ENCODE data around the gene MBD3.

MBD3 gene

DNA sequence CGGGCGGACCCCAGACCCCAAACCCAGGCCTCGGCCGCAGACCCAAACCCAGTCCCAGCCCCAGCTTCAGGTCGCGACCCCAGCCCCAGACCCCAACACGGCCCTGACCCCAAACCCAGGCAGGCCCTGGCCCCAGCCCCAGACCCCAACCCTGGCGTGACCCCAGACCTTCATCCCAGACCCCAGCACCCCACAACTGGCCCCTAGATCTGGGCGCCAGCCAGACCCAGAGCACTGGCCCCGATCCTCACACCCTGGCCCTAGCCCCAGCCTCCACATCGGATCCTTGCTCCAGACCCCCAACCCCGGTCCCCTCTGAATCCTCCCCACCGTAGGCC is 7.5 kb downstream of the MBD3 start:
- H3K4me1 ChIP-seq (ENCODE audit: control insufficient read depth in 1 of 2, insufficient read depth in 2 of 2, low read length in 2 of 2): peaks cover 5 to 6% of the 10 kb centered on the region in 2 donors
- no peak overlapping the region for H3K4me3 ChIP-seq (ENCODE audit: low read depth in 1 of 2, low read length in 2 of 2)
- peaks cover 13 to 35% of the 10 kb centered on the region in 2 donors for H3K36me3 ChIP-seq (ENCODE audit: control insufficient read depth in 1 of 2, insufficient read depth in 2 of 2, low read length in 2 of 2)
- no peaks in the 10 kb centered on the region for H3K9me3 ChIP-seq (ENCODE audit: control insufficient read depth in 1 of 2, low read length in 2 of 2)
- H3K27ac ChIP-seq (ENCODE audit: low read depth, low read length): no peak overlapping the region
- H3K9ac ChIP-seq (ENCODE audit: low read depth in 1 of 2, low read length in 2 of 2): no peak overlapping the region
- H3K27me3 ChIP-seq (ENCODE audit: control insufficient read depth in 1 of 2, insufficient read depth in 2 of 2, low read length in 2 of 2): no peaks in the 10 kb centered on the region

DNA sequence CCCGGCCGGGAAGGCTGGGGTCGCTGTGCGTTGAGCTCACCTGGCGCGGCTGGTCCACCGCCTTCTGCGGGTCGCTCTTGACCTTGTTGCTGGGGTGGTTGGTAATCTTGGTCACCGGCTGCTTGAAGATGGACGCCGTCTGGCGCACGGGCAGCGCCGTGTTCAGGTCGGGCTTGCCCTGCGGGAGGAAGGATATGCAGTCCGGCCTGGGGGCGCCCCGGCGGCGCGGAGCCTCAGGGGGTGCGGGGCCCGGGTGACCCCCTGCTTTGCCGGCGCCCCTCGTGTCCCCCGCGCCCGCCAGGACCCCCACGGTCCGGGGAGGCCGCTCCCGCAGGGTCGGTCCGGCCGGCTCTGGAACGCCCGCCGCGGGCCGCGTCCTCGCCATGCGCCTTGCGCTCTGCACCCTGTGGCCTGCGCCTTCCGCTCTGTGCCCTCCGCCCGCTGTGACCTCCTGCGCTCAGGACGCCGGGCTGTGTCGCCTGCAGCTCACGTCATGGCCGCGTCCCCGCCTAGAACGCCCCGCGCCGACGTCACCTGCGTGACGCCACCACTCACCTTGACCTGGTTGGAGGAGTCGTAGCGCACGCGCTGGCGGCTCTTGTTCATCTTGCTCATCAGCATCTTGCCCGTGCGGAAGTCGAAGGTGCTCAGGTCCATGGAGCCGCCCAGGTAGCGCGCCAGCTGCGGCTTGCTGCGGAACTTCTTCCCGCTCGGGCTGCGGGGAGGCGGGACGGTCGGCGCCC is 8.0 kb downstream of the MBD3 start:
- Histone ChIP-seq H3K36me3 (ENCODE audit: control insufficient read depth in 1 of 2, insufficient read depth in 2 of 2, low read length in 2 of 2) (peaks cover 16 to 38% of the 10 kb centered on the region in 2 donors), H3K9me3 (ENCODE audit: control insufficient read depth in 1 of 2, low read length in 2 of 2) (no peaks in the 10 kb centered on the region), H3K4me3 (ENCODE audit: low read depth in 1 of 2, low read length in 2 of 2) (no peak overlapping the region), H3K9ac (ENCODE audit: low read depth in 1 of 2, low read length in 2 of 2) (no peak overlapping the region), H3K27me3 (ENCODE audit: control insufficient read depth in 1 of 2, insufficient read depth in 2 of 2, low read length in 2 of 2) (no peaks in the 10 kb centered on the region), H3K4me1 (ENCODE audit: control insufficient read depth in 1 of 2, insufficient read depth in 2 of 2, low read length in 2 of 2) (peaks cover 5 to 6% of the 10 kb centered on the region in 2 donors), H3K27ac (ENCODE audit: low read depth, low read length) (no peak overlapping the region)

DNA sequence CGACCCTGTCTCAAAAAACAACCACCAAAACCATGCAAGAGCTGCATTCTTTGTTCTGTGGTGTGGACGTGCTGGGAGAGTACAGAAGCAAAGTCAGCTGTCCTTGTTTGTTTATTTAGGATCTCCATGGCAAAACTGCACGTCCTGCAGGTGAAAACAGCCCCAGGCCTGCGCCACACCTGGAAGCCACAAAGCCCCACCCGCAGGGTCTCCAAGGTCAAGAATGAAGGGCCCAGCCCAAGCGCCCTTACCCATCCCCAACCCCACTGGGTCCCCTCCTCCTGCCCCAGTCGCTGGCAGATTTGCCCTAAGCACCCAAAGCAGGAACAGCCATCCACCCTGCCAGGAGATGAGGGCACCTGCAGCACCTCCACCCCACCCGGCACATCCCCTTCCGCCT is 10.5 kb downstream of the MBD3 start:
- H3K27ac ChIP-seq (ENCODE audit: low read depth, low read length): no peak overlapping the region
- H3K4me1 ChIP-seq (ENCODE audit: control insufficient read depth in 1 of 2, insufficient read depth in 2 of 2, low read length in 2 of 2): peaks cover 0 to 6% of the 10 kb centered on the region in 2 donors
- H3K36me3 ChIP-seq (ENCODE audit: control insufficient read depth in 1 of 2, insufficient read depth in 2 of 2, low read length in 2 of 2): peaks cover 16 to 52% of the 10 kb centered on the region in 2 donors

DNA sequence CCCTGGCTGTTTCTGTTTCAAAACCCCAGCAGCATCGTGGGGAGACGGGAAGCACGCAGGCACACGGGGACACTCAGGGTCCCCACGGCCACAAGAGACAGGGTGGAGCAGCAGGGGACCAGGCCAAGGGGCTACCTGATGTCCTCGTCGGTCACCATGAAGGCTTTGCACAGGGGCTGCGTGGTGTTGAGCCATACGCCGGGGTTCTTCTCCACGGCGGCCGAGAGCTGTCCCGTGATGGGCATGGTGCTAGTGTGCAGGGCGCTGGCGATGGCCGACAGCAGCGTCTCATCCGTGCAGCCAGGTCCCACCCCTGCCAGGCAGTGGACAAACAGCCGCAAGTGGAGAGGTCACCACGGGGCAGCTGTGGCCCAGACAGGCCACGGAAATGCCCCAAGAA is 11.7 kb downstream of the MBD3 start:
- Histone ChIP-seq H3K4me3 (ENCODE audit: low read depth in 1 of 2, low read length in 2 of 2) (no peak overlapping the region), H3K4me1 (ENCODE audit: control insufficient read depth in 1 of 2, insufficient read depth in 2 of 2, low read length in 2 of 2) (peaks cover 0 to 6% of the 10 kb centered on the region in 2 donors), H3K27me3 (ENCODE audit: control insufficient read depth in 1 of 2, insufficient read depth in 2 of 2, low read length in 2 of 2) (no peaks in the 10 kb centered on the region), H3K9me3 (ENCODE audit: control insufficient read depth in 1 of 2, low read length in 2 of 2) (no peaks in the 10 kb centered on the region), H3K9ac (ENCODE audit: low read depth in 1 of 2, low read length in 2 of 2) (no peak overlapping the region), H3K36me3 (ENCODE audit: control insufficient read depth in 1 of 2, insufficient read depth in 2 of 2, low read length in 2 of 2) (peaks cover 16 to 61% of the 10 kb centered on the region in 2 donors), H3K27ac (ENCODE audit: low read depth, low read length) (no peak overlapping the region)

More for the DNA sequence above, 10.5 kb downstream of the MBD3 start:
- Histone ChIP-seq H3K27me3 (ENCODE audit: control insufficient read depth in 1 of 2, insufficient read depth in 2 of 2, low read length in 2 of 2) (no peaks in the 10 kb centered on the region), H3K9me3 (ENCODE audit: control insufficient read depth in 1 of 2, low read length in 2 of 2) (no peaks in the 10 kb centered on the region), H3K4me3 (ENCODE audit: low read depth in 1 of 2, low read length in 2 of 2) (no peak overlapping the region), H3K9ac (ENCODE audit: low read depth in 1 of 2, low read length in 2 of 2) (no peak overlapping the region)

DNA sequence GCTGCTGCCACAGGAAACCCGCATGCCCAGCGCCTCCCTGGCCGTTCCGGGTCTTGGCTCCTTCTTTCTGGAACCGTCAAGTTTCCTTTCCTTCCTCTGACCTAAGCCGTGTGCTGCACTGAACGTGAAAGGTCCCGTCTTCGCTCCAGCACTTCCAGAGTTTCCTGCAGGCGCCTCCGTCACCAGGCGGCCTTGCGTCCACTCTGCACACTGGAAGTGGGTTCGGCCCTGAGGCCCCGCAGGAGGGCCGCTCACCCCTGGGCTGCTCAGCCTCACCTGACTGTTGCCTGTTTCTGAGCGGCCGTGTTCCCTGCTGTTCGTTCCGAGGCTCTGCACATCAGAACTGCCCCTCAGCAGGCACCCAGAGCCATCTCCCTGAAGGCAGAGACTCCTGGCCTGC is 12.3 kb downstream of the MBD3 start:
- Histone ChIP-seq H3K9ac (ENCODE audit: low read depth in 1 of 2, low read length in 2 of 2) (no peak overlapping the region), H3K4me1 (ENCODE audit: control insufficient read depth in 1 of 2, insufficient read depth in 2 of 2, low read length in 2 of 2) (peaks cover 0 to 6% of the 10 kb centered on the region in 2 donors), H3K27ac (ENCODE audit: low read depth, low read length) (no peak overlapping the region), H3K4me3 (ENCODE audit: low read depth in 1 of 2, low read length in 2 of 2) (no peak overlapping the region), H3K27me3 (ENCODE audit: control insufficient read depth in 1 of 2, insufficient read depth in 2 of 2, low read length in 2 of 2) (no peaks in the 10 kb centered on the region), H3K9me3 (ENCODE audit: control insufficient read depth in 1 of 2, low read length in 2 of 2) (no peaks in the 10 kb centered on the region), H3K36me3 (ENCODE audit: control insufficient read depth in 1 of 2, insufficient read depth in 2 of 2, low read length in 2 of 2) (peaks cover 16 to 61% of the 10 kb centered on the region in 2 donors)

DNA sequence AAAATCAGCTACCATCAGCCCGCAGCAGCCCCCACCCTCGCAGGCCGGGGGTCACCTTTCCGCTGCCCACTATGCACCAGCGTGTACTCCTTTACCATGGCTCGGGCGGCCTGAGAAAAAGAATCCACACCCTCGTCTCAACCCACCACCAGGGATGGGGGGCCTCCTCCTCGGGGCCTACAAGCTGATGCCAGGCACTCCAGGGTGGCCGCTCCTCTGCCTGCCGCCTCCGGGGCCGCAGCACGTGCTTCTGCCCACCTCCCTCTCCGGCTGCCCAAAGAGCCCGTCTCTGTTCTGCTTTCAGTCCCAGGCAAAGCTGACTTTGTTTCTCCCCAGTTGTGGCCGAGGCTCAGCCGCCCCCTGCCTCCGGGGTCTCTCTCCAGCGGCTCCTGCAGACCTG is 13.4 kb downstream of the MBD3 start:
- Histone ChIP-seq H3K27me3 (ENCODE audit: control insufficient read depth in 1 of 2, insufficient read depth in 2 of 2, low read length in 2 of 2) (no peaks in the 10 kb centered on the region), H3K4me1 (ENCODE audit: control insufficient read depth in 1 of 2, insufficient read depth in 2 of 2, low read length in 2 of 2) (peaks cover 4 to 13% of the 10 kb centered on the region in 2 donors), H3K36me3 (ENCODE audit: control insufficient read depth in 1 of 2, insufficient read depth in 2 of 2, low read length in 2 of 2) (peaks cover 16 to 56% of the 10 kb centered on the region in 2 donors), H3K9me3 (ENCODE audit: control insufficient read depth in 1 of 2, low read length in 2 of 2) (no peaks in the 10 kb centered on the region), H3K27ac (ENCODE audit: low read depth, low read length) (no peak overlapping the region), H3K4me3 (ENCODE audit: low read depth in 1 of 2, low read length in 2 of 2) (no peak overlapping the region), H3K9ac (ENCODE audit: low read depth in 1 of 2, low read length in 2 of 2) (no peak overlapping the region)

DNA sequence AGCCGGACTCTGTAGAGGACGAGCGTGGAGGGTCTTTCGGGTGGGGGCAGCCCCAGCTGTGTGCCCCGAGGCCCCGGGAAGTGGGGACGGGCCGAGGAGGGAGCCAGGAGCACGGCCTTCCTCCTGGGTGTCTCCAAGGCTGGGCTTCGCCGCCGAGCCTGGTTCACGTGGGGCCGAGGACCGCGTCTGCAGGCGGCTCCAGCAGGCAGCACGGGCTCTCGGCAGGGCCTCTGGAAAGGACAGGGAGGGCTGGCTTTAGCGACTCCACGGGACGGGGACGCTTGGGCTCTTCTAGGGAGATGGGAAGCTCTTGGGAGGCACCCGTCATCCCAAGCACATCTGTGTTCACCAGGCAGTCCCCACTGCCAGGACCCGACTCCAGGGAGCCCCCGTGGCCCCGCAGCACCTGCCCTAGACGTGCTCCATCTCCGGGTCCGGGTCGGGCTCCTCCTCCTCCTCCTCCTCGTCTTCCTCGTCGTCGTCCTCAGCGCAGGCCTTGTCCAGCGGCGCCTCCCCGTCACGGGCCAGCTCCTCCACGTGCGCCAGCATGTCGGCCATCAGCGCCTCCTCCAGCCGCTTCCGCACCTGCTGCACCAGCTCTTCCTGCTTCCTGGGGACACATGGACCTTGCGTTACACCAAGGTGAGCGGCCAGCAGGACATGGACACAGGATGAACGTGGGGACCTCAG is 14.6 kb downstream of the MBD3 start:
- Histone ChIP-seq H3K36me3 (ENCODE audit: control insufficient read depth in 1 of 2, insufficient read depth in 2 of 2, low read length in 2 of 2) (peaks cover 16 to 50% of the 10 kb centered on the region in 2 donors), H3K4me3 (ENCODE audit: low read depth in 1 of 2, low read length in 2 of 2) (no peak overlapping the region), H3K9me3 (ENCODE audit: control insufficient read depth in 1 of 2, low read length in 2 of 2) (no peaks in the 10 kb centered on the region), H3K9ac (ENCODE audit: low read depth in 1 of 2, low read length in 2 of 2) (no peak overlapping the region), H3K27ac (ENCODE audit: low read depth, low read length) (no peak overlapping the region), H3K4me1 (ENCODE audit: control insufficient read depth in 1 of 2, insufficient read depth in 2 of 2, low read length in 2 of 2) (peaks cover 10 to 14% of the 10 kb centered on the region in 2 donors), H3K27me3 (ENCODE audit: control insufficient read depth in 1 of 2, insufficient read depth in 2 of 2, low read length in 2 of 2) (no peaks in the 10 kb centered on the region)

DNA sequence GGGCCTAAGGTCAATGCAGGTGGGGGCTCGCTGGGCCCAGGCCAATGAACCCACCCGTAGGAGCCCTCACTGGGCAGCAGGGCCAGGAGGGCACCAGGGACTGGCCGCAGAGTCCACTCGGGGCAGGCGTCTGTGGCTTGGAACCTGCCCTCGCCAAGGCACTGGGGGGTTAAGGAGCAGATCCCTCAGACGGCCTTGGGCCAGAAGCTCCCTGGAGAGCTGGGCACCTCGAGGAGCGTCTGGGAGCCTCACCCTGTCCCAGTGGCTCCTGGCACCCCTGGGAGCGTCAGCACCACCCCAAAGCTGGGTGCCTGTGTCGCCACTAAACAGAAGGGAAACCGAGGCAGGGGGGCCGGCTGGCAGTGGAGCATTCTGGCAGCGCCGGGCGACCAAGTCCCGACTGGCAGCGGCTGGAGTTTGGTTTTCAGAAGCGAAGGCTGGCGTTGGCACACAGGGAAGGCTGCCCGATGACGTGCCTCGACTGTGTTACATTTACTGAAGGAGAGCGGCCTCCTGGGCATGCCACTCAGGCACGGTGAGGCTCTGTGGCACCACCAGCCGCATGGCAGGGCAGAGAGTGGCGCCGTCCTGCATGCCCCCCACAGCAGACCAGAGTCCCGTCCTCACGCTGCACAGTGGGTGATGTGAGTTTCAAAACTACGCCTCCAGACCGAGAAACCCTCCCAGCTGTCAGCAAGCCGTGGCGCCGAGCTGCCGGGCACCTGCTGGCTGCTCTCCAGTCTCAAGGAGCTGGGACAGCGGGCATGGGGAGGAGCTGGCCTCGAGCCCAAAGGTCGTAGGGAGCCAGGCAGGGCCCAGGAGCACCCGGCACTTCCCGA is 15.4 kb downstream of the MBD3 start:
- Histone ChIP-seq H3K36me3 (ENCODE audit: control insufficient read depth in 1 of 2, insufficient read depth in 2 of 2, low read length in 2 of 2) (peaks cover 16 to 46% of the 10 kb centered on the region in 2 donors), H3K4me3 (ENCODE audit: low read depth in 1 of 2, low read length in 2 of 2) (no peak overlapping the region), H3K4me1 (ENCODE audit: control insufficient read depth in 1 of 2, insufficient read depth in 2 of 2, low read length in 2 of 2) (peaks cover 10 to 14% of the 10 kb centered on the region in 2 donors), H3K27me3 (ENCODE audit: control insufficient read depth in 1 of 2, insufficient read depth in 2 of 2, low read length in 2 of 2) (no peaks in the 10 kb centered on the region), H3K9ac (ENCODE audit: low read depth in 1 of 2, low read length in 2 of 2) (no peak overlapping the region), H3K27ac (ENCODE audit: low read depth, low read length) (no peak overlapping the region), H3K9me3 (ENCODE audit: control insufficient read depth in 1 of 2, low read length in 2 of 2) (no peaks in the 10 kb centered on the region)

DNA sequence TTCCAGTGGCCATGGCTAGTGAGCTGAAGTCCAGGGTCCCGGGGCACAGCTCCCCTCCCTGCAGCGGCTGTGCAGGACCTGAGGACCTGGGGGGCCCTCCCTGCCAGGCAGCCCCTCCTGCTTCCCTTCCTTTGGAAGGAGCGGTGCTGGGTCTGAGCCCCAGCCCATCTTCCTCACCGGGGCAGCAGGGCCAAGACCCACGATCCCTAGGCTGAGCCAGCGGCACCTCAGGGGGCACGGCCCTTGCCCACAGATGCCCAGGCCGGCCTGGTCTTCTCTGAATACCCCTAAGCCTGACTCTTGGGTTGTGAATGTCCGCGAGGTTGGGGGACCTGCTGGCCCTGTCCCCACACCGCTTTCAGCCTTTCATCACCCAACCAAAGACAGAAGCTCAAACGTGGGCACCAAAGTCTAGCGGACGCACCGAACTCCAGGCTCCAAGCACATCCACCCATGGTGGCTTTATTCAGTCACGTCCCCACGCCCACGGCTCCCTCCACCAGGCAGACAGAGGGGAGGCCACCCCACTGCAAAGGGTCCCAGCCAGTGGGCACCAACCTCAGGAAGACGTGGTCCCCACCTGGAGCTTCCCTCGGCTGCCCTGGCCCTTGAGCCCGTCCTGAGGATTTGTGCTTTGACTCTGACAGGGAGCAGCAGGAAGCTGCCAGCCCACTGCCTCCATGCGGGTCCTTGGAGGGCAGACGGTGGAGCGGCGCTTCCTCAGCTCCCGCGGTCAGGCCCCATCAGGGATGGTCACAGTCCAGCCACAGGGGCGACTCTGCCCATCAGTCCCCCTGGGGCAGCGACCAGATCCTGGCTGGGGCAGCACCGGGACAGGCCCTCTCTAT is 16.2 kb downstream of the MBD3 start:
- Histone ChIP-seq H3K36me3 (ENCODE audit: control insufficient read depth in 1 of 2, insufficient read depth in 2 of 2, low read length in 2 of 2) (peaks cover 16 to 39% of the 10 kb centered on the region in 2 donors), H3K27me3 (ENCODE audit: control insufficient read depth in 1 of 2, insufficient read depth in 2 of 2, low read length in 2 of 2) (no peaks in the 10 kb centered on the region), H3K4me3 (ENCODE audit: low read depth in 1 of 2, low read length in 2 of 2) (no peak overlapping the region), H3K4me1 (ENCODE audit: control insufficient read depth in 1 of 2, insufficient read depth in 2 of 2, low read length in 2 of 2) (peaks cover 10 to 14% of the 10 kb centered on the region in 2 donors), H3K9ac (ENCODE audit: low read depth in 1 of 2, low read length in 2 of 2) (no peak overlapping the region), H3K27ac (ENCODE audit: low read depth, low read length) (no peak overlapping the region), H3K9me3 (ENCODE audit: control insufficient read depth in 1 of 2, low read length in 2 of 2) (no peaks in the 10 kb centered on the region)

Data from duodenal mucosa (tissue), 2 donors.